Neuronal stem cell (in vitro differentiated cells): Measurements from ENCODE around the gene TAF1A.

Experiments
- DNase-seq: peaks from one replicate; pipeline ENCODE4 v3.0.0-alpha.2; 2013; ENCODE audit warnings: low spot score
- H2AFZ ChIP-seq: one replicate; pipeline ENCODE4 v1.6.1; 2013; ENCODE audit warnings: mild to moderate bottlenecking, low read length, inconsistent platforms
- H2AK5ac ChIP-seq: 2 replicates; pipeline ENCODE4 v1.6.1; 2013; ENCODE audit warnings: low read depth, mild to moderate bottlenecking, inconsistent platforms, low read length, moderate library complexity, mixed read lengths
- H2BK120ac ChIP-seq: 2 replicates; pipeline ENCODE4 v1.6.1; 2013; ENCODE audit warnings: low read depth, mild to moderate bottlenecking, inconsistent platforms, low read length, moderate library complexity, mixed read lengths
- H2BK12ac ChIP-seq: one replicate; pipeline ENCODE4 v1.6.1; 2013; ENCODE audit warnings: low read length, inconsistent platforms
- H2BK15ac ChIP-seq: 2 replicates; pipeline ENCODE4 v1.6.1; 2013; ENCODE audit warnings: mild to moderate bottlenecking, low read length, inconsistent platforms, mixed read lengths
- H2BK5ac ChIP-seq: one replicate; pipeline ENCODE4 v1.6.1; 2013; ENCODE audit warnings: inconsistent platforms, mild to moderate bottlenecking, low read length, moderate library complexity
- H3K14ac ChIP-seq: one replicate; pipeline ENCODE4 v1.6.1; 2013; ENCODE audit warnings: low read length, inconsistent platforms
- H3K18ac ChIP-seq: 2 replicates; pipeline ENCODE4 v1.6.1; 2013; ENCODE audit warnings: low read length, inconsistent platforms
- H3K23ac ChIP-seq: 2 replicates; pipeline ENCODE4 v1.6.1; 2013; ENCODE audit warnings: low read depth, mild to moderate bottlenecking, mixed read lengths, low read length, inconsistent platforms; ENCODE audit not compliant: poor library complexity
- H3K27ac ChIP-seq: replicated peaks from 3 replicates; pipeline ENCODE4 v1.5.1; 2013; ENCODE audit warnings: low read length, inconsistent platforms
- H3K27me3 ChIP-seq, 3 experiments: 2 replicates each; pipeline ENCODE4 v1.6.1; 2013; ENCODE audit warnings: low read length in 3 of 3, mild to moderate bottlenecking in 2 of 3, inconsistent platforms in 1 of 3, low read depth in 1 of 3, mixed read lengths in 1 of 3, moderate library complexity in 1 of 3; ENCODE audit not compliant: control insufficient read depth in 3 of 3, insufficient read depth in 3 of 3
- H3K36me3 ChIP-seq, 2 donors: replicated peaks in 1 of 2; 2 replicates each; pipeline ENCODE4 v1.6.1; 2013; ENCODE audit warnings: low read length in 2 of 2; ENCODE audit not compliant: control insufficient read depth in 2 of 2, insufficient read depth in 2 of 2
- H3K4ac ChIP-seq: 2 replicates; pipeline ENCODE4 v1.6.1; 2013; ENCODE audit warnings: inconsistent platforms, mild to moderate bottlenecking, low read length, moderate library complexity
- H3K4me1 ChIP-seq, 2 donors: 1 replicate in 1 of 2; 2 replicates in 1 of 2; pipeline ENCODE4 v1.6.1; 2013; ENCODE audit warnings: low read length in 2 of 2, low read depth in 1 of 2; ENCODE audit not compliant: control insufficient read depth in 2 of 2, insufficient read depth in 1 of 2
- H3K4me2 ChIP-seq: one replicate; pipeline ENCODE4 v1.6.1; 2013; ENCODE audit warnings: mild to moderate bottlenecking, low read length, inconsistent platforms; ENCODE audit not compliant: insufficient read depth, poor library complexity, severe bottlenecking
- H3K4me3 ChIP-seq, 2 donors: 2 replicates each; pipeline ENCODE4 v1.5.1; 2013; ENCODE audit warnings: low read length in 2 of 2, mild to moderate bottlenecking in 2 of 2, inconsistent platforms in 1 of 2, moderate library complexity in 1 of 2
- H3K79me1 ChIP-seq: one replicate; pipeline ENCODE4 v1.6.1; 2013; ENCODE audit warnings: low read depth, mild to moderate bottlenecking, inconsistent platforms, low read length, moderate library complexity
- H3K9ac ChIP-seq: one replicate; pipeline ENCODE4 v1.6.1; 2013; ENCODE audit warnings: mild to moderate bottlenecking, low read depth, low read length, inconsistent platforms; ENCODE audit not compliant: poor library complexity
- H3K9me3 ChIP-seq, 2 donors: replicated peaks in 1 of 2; 2 replicates each; pipeline versions ENCODE3 to v1.6.1; 2013; ENCODE audit warnings: low read length in 2 of 2, mild to moderate bottlenecking in 2 of 2, inconsistent platforms in 1 of 2, low read depth in 1 of 2, mixed read lengths in 1 of 2, moderate library complexity in 1 of 2; ENCODE audit not compliant: control insufficient read depth in 2 of 2, insufficient read depth in 1 of 2
- H4K8ac ChIP-seq: one replicate; pipeline ENCODE4 v1.6.1; 2013; ENCODE audit warnings: low read depth, mild to moderate bottlenecking, inconsistent platforms, low read length, moderate library complexity
- H4K91ac ChIP-seq: one replicate; pipeline ENCODE4 v1.6.1; 2013; ENCODE audit warnings: low read length, low read depth, mild to moderate bottlenecking, inconsistent platforms; ENCODE audit not compliant: poor library complexity
- WGBS, 2 donors: extraction: QIAGEN DNeasy Blood & Tissue Kit; methylation state at CpG; one replicate each; pipeline ENCODE4 v1.1.7; 2013; ENCODE audit warnings: missing lambda C conversion rate in 2 of 2, mixed read lengths in 1 of 2; ENCODE audit not compliant: insufficient read length in 2 of 2, insufficient replicate concordance in 1 of 2; ENCODE audit errors: extremely low coverage in 2 of 2; 5-methylcytosine and 5-hydroxymethylcytosine counted together

The TAF1A gene

GRCh38 chr1:222631611-222632208 lies 42.0 kb upstream of the TAF1A start:
- no peak overlapping the region for H2BK5ac ChIP-seq
- H2BK120ac ChIP-seq, result no peak overlapping the region
- no peak overlapping the region for H3K23ac ChIP-seq
- DNase-seq, result no peak
- H3K9ac ChIP-seq, result no peak overlapping the region
- peaks cover 24 to 95% of the 10 kb centered on the region in 2 donors for H3K36me3 ChIP-seq
- H3K27ac ChIP-seq, result no peak overlapping the region
- no peaks in the 10 kb centered on the region for H3K27me3 ChIP-seq
- H3K4ac ChIP-seq, result no peak overlapping the region
- no peak overlapping the region for H2BK12ac ChIP-seq
- H3K4me2 ChIP-seq, result no peak overlapping the region
- no peak overlapping the region for H2AK5ac ChIP-seq
- H4K91ac ChIP-seq, result no peak overlapping the region
- WGBS, 2 donors, result no CpG with 5 or more reads among the region's 3 CpGs
- H3K14ac ChIP-seq, result no peak overlapping the region
- H4K8ac ChIP-seq, result no peak overlapping the region
- H2AFZ ChIP-seq, result no peak overlapping the region
- peaks cover 1% of the 10 kb centered on the region for H3K79me1 ChIP-seq
- no peaks in the 10 kb centered on the region for H3K9me3 ChIP-seq
- no peak overlapping the region for H3K4me3 ChIP-seq
- H3K18ac ChIP-seq, result no peak overlapping the region
- no peak overlapping the region for H2BK15ac ChIP-seq
- no peaks in the 10 kb centered on the region for H3K4me1 ChIP-seq

- H3K4me1 ChIP-seq, result no peaks in the 10 kb centered on the region
- no peak overlapping the region for H2BK15ac ChIP-seq
- no peak overlapping the region for H3K9ac ChIP-seq
- H2BK12ac ChIP-seq, result no peak overlapping the region
- H3K36me3 ChIP-seq, result peaks cover 21 to 96% of the 10 kb centered on the region in 2 donors
- H4K8ac ChIP-seq, result no peak overlapping the region
- H2AK5ac ChIP-seq, result no peak overlapping the region
- H2BK5ac ChIP-seq, result no peak overlapping the region
- H3K14ac ChIP-seq, result no peak overlapping the region
- H3K4me2 ChIP-seq, result no peak overlapping the region
- no peak overlapping the region for H3K23ac ChIP-seq
- no peak overlapping the region for H3K4ac ChIP-seq
- no peak overlapping the region for H4K91ac ChIP-seq
- H3K79me1 ChIP-seq, result no peaks in the 10 kb centered on the region
- no peak overlapping the region for H3K4me3 ChIP-seq
- no peaks in the 10 kb centered on the region for H3K27me3 ChIP-seq
- H3K27ac ChIP-seq, result no peak overlapping the region
- DNase-seq, result no peak
- H3K9me3 ChIP-seq, result no peaks in the 10 kb centered on the region
- WGBS, 2 donors, result no CpG with 5 or more reads among the region's 7 CpGs
- no peak overlapping the region for H3K18ac ChIP-seq
- H2BK120ac ChIP-seq, result no peak overlapping the region
- H2AFZ ChIP-seq, result no peak overlapping the region
Measured at GRCh38 chr1:222629921-222630535, 40.3 kb upstream of the TAF1A start.

DNA sequence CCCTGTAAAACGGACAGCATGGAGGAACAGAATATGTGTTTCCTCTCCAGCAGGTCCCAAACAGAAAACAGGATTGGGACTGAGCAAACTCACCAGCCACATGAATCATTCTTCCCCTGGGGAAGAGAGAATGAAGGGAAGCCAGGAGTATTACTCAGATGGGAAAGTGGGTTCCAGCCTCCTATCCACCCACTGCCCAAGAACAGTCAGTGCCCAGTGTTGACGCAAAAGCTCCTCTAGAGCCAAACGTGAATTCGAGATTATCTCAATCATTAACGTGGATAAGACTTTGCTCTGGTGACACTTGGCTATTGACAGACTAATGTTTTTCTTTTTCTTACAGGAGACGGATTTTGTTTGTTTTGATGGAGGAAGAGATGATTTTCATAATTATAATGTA lies 37.5 kb upstream of the TAF1A start:
- Histone ChIP-seq H3K14ac (no peak overlapping the region), H2AK5ac (no peak overlapping the region), H3K18ac (no peak overlapping the region), H3K27ac (no peak overlapping the region), H3K4me3 (no peak overlapping the region), H2BK15ac (no peak overlapping the region), H3K9ac (no peak overlapping the region), H3K4me1 (no peaks in the 10 kb centered on the region), H3K36me3 (peaks cover 24 to 97% of the 10 kb centered on the region in 2 donors), H3K79me1 (no peaks in the 10 kb centered on the region), H2BK5ac (no peak overlapping the region), H4K8ac (no peak overlapping the region), H3K4ac (no peak overlapping the region), H3K23ac (no peak overlapping the region), H4K91ac (no peak overlapping the region), H3K4me2 (no peak overlapping the region), H2AFZ (no peak overlapping the region), H2BK12ac (no peak overlapping the region), H2BK120ac (no peak overlapping the region), H3K27me3 (no peaks in the 10 kb centered on the region), H3K9me3 (no peaks in the 10 kb centered on the region)
- WGBS, 2 donors, result 100% methylated on average over 1 of the region's 6 CpGs; no CpG with 5 or more reads in 1 of the 2 donors
- no peak for DNase-seq

DNA sequence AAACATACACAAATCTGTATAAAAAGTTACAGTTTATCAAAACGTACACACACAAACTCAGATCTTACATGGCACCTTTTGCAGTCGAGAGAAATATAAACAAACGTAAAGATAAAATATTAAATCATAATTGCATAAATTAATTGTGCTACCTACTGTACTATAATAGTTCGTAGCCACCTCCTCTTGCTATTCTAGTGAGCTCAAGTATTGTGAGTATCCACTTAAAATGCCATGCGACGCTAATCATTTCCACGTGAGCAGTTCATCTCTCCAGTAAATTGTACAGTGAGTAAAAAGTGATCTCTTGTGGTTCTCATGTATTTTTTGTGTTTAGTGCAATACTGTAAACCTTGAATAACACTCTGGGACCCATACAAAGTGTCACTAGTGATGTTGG lies 34.5 kb upstream of the TAF1A start:
- no peak overlapping the region for H3K4me2 ChIP-seq
- H4K91ac ChIP-seq, result no peak overlapping the region
- no peak overlapping the region for H3K14ac ChIP-seq
- no peak overlapping the region for H4K8ac ChIP-seq
- peaks cover 16 to 77% of the 10 kb centered on the region in 2 donors for H3K36me3 ChIP-seq
- no peak overlapping the region for H2AFZ ChIP-seq
- H3K27ac ChIP-seq, result no peak overlapping the region
- H2AK5ac ChIP-seq, result no peak overlapping the region
- H3K9me3 ChIP-seq, result no peaks in the 10 kb centered on the region
- no peak overlapping the region for H3K18ac ChIP-seq
- no peak overlapping the region for H3K4ac ChIP-seq
- DNase-seq, result no peak
- H2BK12ac ChIP-seq, result no peak overlapping the region
- no peak overlapping the region for H2BK5ac ChIP-seq
- H2BK15ac ChIP-seq, result no peak overlapping the region
- no peak overlapping the region for H3K4me3 ChIP-seq
- no CpG with 5 or more reads among the region's 7 CpGs for WGBS, 2 donors
- no peaks in the 10 kb centered on the region for H3K27me3 ChIP-seq
- peaks cover 0 to 3% of the 10 kb centered on the region in 2 donors for H3K4me1 ChIP-seq
- no peak overlapping the region for H3K23ac ChIP-seq
- no peak overlapping the region for H3K9ac ChIP-seq
- no peaks in the 10 kb centered on the region for H3K79me1 ChIP-seq
- no peak overlapping the region for H2BK120ac ChIP-seq
